Kidney (tissue), 14 donors: ENCODE measurements around the gene TMEM178B. TPM values are rescaled to one million over a fixed set of nuclear protein-coding genes. Genes with fewer than 3 reads are reported as not detected.

Experiments
- DNase-seq, 5 donors: peaks; one replicate each; pipeline ENCODE4 v3.0.0-alpha.2; 2013 to 2020
- FAIRE-seq: peaks from 2 replicates; lab custom pipeline; 2012; peaks lifted over from hg19 to GRCh38; lab: Jason Lieb, UNC
- H3K27ac ChIP-seq, 2 donors: one replicate each; pipeline ENCODE4 v1.7.0; 2013; ENCODE audit warnings: low read depth in 2 of 2, low read length in 2 of 2, inconsistent platforms in 1 of 2
- H3K27me3 ChIP-seq: one replicate; pipeline ENCODE4 v1.7.1; 2013; ENCODE audit warnings: low read length, inconsistent platforms; ENCODE audit not compliant: control insufficient read depth, insufficient read depth
- H3K36me3 ChIP-seq, 3 donors: one replicate each; pipeline versions ENCODE4 v1.7.0 to v1.7.1; 2013; ENCODE audit warnings: low read length in 3 of 3, control low read depth in 1 of 3, inconsistent platforms in 1 of 3; ENCODE audit not compliant: insufficient read depth in 3 of 3, control insufficient read depth in 2 of 3
- H3K4me1 ChIP-seq, 3 donors: one replicate each; pipeline versions ENCODE4 v1.7.0 to v1.7.1; 2013; ENCODE audit warnings: low read length in 3 of 3, inconsistent platforms in 1 of 3, low read depth in 1 of 3; ENCODE audit not compliant: control insufficient read depth in 2 of 3, insufficient read depth in 2 of 3
- H3K4me3 ChIP-seq, 3 donors: one replicate each; pipeline versions ENCODE4 v1.7.0 to v1.8.1; 2013; ENCODE audit warnings: low read length in 3 of 3, control low read depth in 1 of 3, inconsistent platforms in 1 of 3
- H3K9ac ChIP-seq, 3 donors: one replicate each; pipeline versions ENCODE4 v1.7.0 to v1.7.1; 2013; ENCODE audit warnings: low read length in 3 of 3, control low read depth in 1 of 3, inconsistent platforms in 1 of 3
- H3K9me3 ChIP-seq, 3 donors: one replicate each; pipeline versions ENCODE4 v1.7.0 to v1.7.1; 2013; ENCODE audit warnings: low read length in 3 of 3, control low read depth in 1 of 3, inconsistent platforms in 1 of 3; ENCODE audit not compliant: control insufficient read depth in 2 of 3, insufficient read depth in 1 of 3
- CTCF ChIP-seq: IDR thresholded peaks from 3 replicates; pipeline ENCODE4 v1.5.1; 2012; ENCODE audit warnings: mild to moderate bottlenecking, moderate library complexity, borderline replicate concordance; ENCODE audit not compliant: insufficient read depth; ENCODE audit errors: extremely low read depth
- intact Hi-C: fragments of 100-400 bp; cut with DNase I; formaldehyde crosslinking; loops from one replicate; pipeline ENCODE4 v1.11.1; 2022
- polyA plus RNA-seq: library from polyadenylated mRNA; stranded (reverse); fragments of 350-450 nt; fragmentation: Illumina TruSeq; extraction: RNeasy Lipid Tissue Mini Kit (QIAGEN cat#74804); gene quantifications from one replicate; pipeline ENCODE4 v1.2.3, GENCODE V29; 2014; ENCODE audit warnings: low read depth, low replicate concordance; ENCODE audit not compliant: insufficient read depth
- total RNA-seq: library from RNA; stranded (reverse); fragmentation: NEBNext Ultra II Directional; extraction: Animal tissue kit (Norgen Biotek cat#: 25700); gene quantifications from one replicate; pipeline ENCODE4 v1.2.1, GENCODE V29; 2021
- donor health status: control.
- donor health status: control.
- donor health status: control.
- donor health status: control.
- donor health status: control.
- donor health status: DM: yes; HTN: yes; CAD: no.
- donor health status: Normal renal cell carcinoma (clear cell type).

The TMEM178B gene
- total and polyA plus RNA-seq, 2 donors from 2014 or later = 0.58 to 20.0 TPM

DNA sequence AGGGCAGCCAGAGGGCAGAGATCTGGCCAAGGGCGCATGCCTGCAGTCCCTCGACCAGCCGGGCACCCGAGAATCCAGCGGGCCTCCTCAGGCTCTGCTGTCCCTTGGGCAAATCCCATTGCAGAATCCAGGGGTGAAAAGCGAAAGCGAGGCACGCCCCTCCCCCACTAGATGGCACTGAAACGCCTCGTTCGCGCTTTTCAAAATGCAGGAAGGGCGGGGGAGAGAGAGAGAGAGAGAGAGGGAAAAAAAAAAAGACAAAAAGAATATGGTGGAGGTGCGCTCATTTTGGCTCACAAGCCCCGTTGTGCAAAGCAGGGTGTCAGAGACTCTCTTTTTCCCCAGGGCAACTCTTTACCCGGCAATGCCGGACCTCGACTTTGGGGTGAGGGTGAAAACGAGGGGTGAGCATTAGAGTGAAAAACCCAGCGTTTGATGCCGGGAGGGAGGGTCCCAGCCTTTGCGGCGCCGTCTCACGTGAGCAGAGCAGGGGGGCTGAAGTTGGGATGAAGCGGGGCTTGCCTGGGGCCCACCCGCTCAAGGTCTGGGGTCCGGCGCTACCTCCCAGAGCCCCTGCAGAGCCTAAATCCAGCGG lies 2.5 kb upstream of the TMEM178B start:
- intact Hi-C loops = no loop called here
- FAIRE-seq (no peak), DNase-seq (peak; percentile 63 to 77 (median 75))
- Histone ChIP-seq H3K4me1 (peaks cover 0 to 20% (median 0%) of the 10 kb centered on the region in 3 donors), H3K27ac (no peak overlapping the region), H3K36me3 (no peaks in the 10 kb centered on the region), H3K4me3 (peak overlapping the region in 2 of 3 donors; percentile 57 to 58), H3K9ac (no peak overlapping the region), H3K27me3 (peaks cover 33% of the 10 kb centered on the region), H3K9me3 (no peaks in the 10 kb centered on the region)
- TF ChIP-seq CTCF = peak; percentile 23

DNA sequence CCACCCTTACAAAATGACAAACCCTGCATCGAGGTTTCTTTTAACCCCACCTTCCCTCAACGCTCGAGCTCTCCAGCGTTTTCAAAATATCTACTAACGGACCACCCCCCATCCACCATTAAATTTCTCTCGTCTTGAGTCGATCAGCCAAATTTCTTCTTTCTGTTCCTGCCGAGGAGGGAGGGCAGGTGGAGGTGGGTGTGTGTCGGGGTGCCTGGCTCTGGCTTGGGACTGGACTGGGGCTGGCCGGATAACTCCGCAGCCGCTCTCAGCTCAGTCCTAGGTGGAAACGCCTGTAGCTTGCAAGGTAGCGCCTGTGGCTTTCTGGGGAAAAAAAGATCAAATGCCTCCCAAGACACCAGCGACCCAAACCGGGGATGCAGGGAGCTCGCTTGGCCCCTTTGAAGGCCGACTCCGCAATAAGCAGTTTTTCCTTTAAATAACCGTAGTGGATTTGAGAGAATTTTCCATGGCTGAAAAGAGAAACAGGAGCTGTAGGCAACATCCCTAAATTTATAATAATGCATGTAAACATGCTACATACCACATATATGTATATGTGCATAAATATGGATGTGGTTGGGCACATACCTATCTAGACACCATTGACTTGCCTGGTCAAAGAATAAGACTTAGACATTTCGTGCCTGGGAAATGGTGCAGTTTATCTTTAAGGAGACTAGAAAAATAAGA lies 1.9 kb upstream of the TMEM178B start:
- TF ChIP-seq CTCF = no peak
- Histone ChIP-seq H3K4me3 (peak overlapping the region in 2 of 3 donors; percentile 57 to 58), H3K36me3 (no peaks in the 10 kb centered on the region), H3K4me1 (peaks cover 0 to 20% (median 0%) of the 10 kb centered on the region in 3 donors), H3K27ac (no peak overlapping the region), H3K9me3 (no peaks in the 10 kb centered on the region), H3K9ac (no peak overlapping the region), H3K27me3 (peaks cover 34% of the 10 kb centered on the region)
- DNase-seq = peak in 2 of 5 donors; percentile 1 to 2
- FAIRE-seq = no peak
- intact Hi-C loops = no loop called here

DNA sequence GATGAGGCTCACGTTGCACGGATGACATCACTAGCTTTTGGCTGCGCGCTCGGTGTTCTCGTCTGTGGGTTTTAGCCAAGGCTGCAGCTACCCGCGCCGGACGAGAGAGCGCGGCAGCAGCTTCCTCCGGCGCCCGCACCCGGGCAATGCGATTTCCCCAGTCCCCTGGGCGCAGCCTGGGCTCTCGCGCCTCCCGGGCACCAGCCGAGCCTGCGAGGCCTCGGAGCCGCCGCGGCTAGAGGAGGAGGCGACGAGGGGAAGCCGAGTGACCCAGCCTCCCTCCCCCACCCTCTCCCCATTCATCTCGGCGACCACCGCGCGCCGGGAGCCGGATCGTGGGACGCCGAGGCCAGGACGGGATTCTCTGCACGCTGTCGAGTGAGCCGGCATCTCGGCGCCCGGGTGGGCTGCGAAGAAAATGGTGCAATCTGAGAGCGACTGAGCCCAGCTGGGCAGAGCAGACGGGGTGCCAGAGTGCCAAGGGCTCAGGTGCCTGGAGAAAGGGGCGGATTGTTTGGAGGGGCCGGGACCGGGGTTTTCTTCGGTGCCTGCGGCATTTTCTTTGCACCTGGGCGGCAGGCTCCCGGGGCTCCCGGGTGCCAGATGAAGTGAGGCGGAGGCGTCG lies 1.2 kb upstream of the TMEM178B start:
- H3K27ac ChIP-seq = no peak overlapping the region
- H3K4me1 ChIP-seq = peaks cover 0 to 20% (median 0%) of the 10 kb centered on the region in 3 donors
- no peaks in the 10 kb centered on the region for H3K9me3 ChIP-seq
- intact Hi-C loops = no loop called here
- H3K9ac ChIP-seq = no peak overlapping the region
- H3K4me3 ChIP-seq = peak overlapping the region in 2 of 3 donors; percentile 57 to 58
- TF ChIP-seq CTCF = no peak
- no peaks in the 10 kb centered on the region for H3K36me3 ChIP-seq
- DNase-seq = peak; percentile 59 to 80 (median 69)
- no peak for FAIRE-seq
- H3K27me3 ChIP-seq = peaks cover 34% of the 10 kb centered on the region
